22Rv1 (cell line): ENCODE results near the gene PEX14.

Experiments used
- H3K27ac ChIP-seq: fragments of 450-650 bp; 2 replicates; pipeline ENCODE4 v1.5.1; 2017
- CTCF ChIP-seq: fragments of 450-650 bp; IDR thresholded peaks from 2 replicates; pipeline ENCODE4 v1.5.1; 2017; ENCODE audit warnings: mild to moderate bottlenecking
- ZFX ChIP-seq: fragments of 450-650 bp; IDR thresholded peaks from 2 replicates; pipeline ENCODE4 v1.6.1; 2017; ENCODE audit warnings: antibody characterized with exemption, borderline replicate concordance

PEX14 gene

GRCh38 chr1:10615932-10616671 is 141.4 kb downstream of the PEX14 start:
- TF ChIP-seq CTCF (no peak), ZFX (no peak)
- no peak overlapping the region for H3K27ac ChIP-seq

GRCh38 chr1:10616696-10617095 is 141.9 kb downstream of the PEX14 start:
- no peak overlapping the region for H3K27ac ChIP-seq
- TF ChIP-seq ZFX (no peak), CTCF (no peak)

GRCh38 chr1:10617318-10617717 is 142.6 kb downstream of the PEX14 start:
- no peak overlapping the region for H3K27ac ChIP-seq
- TF ChIP-seq ZFX, result no peak
- no peak for TF ChIP-seq CTCF

GRCh38 chr1:10617931-10618885 is 143.5 kb downstream of the PEX14 start:
- no peak overlapping the region for H3K27ac ChIP-seq
- no peak for TF ChIP-seq CTCF
- TF ChIP-seq ZFX, result no peak

- TF ChIP-seq CTCF, result no peak
- no peak for TF ChIP-seq ZFX
- no peak overlapping the region for H3K27ac ChIP-seq
Measured at GRCh38 chr1:10620776-10621175, 146.0 kb downstream of the PEX14 start.

- no peak overlapping the region for H3K27ac ChIP-seq
- TF ChIP-seq ZFX, result no peak
- TF ChIP-seq CTCF, result no peak
Measured at GRCh38 chr1:10621906-10622305, 147.2 kb downstream of the PEX14 start.
